HepG2 (cell line): ENCODE data around the gene TMEM150C. TPM values are rescaled to one million over a fixed set of nuclear protein-coding genes. Genes with fewer than 3 reads are reported as not detected.

Experiments used
- ATAC-seq: fragments of 200-7000 bp; cut with Tn5 transposase; 3 replicates; pipeline ENCODE4 v1.9.1; 2020; ENCODE audit warnings: mild to moderate bottlenecking, moderate library complexity
- BruUV-seq: library from RNA; stranded (reverse); fragments of 400-500 nt; replicated peaks from 2 replicates; lab custom pipeline; 2021; lab: Mats Ljungman, UMichigan
- CTCF ChIA-PET: fragments of 300-600 bp; formaldehyde crosslinking; extraction: SDS; loops from one replicate; lab custom pipeline; 2021; ENCODE audit warnings: low total read pairs, inconsistent platforms, low intra/inter-chr PET ratio; lab: Yijun Ruan, JAX
- POLR2A ChIA-PET: fragments of 350-600 bp; sonication (Branson Sonifier 250); formaldehyde crosslinking; loops from one replicate; lab custom pipeline; 2020; ENCODE audit warnings: antibody characterized with exemption, inconsistent platforms; lab: Yijun Ruan, JAX
- DNase-seq: peaks from one replicate; pipeline ENCODE4 v3.0.0-alpha.2; 2015; ENCODE audit warnings: low spot score
- FAIRE-seq: peaks from 3 replicates; lab custom pipeline; 2011; peaks lifted over from hg19 to GRCh38; lab: Jason Lieb, UNC
- H2AFZ ChIP-seq: one replicate; pipeline ENCODE4 v1.6.1; 2011; ENCODE audit warnings: low read length, inconsistent platforms
- H3K27ac ChIP-seq: fragments of 300-600 bp; 3 replicates; pipeline ENCODE4 v1.8.0; 2011; ENCODE audit warnings: mixed run types, mild to moderate bottlenecking, mixed read lengths, low read length, inconsistent platforms; ENCODE audit not compliant: insufficient read depth; ENCODE audit errors: extremely low read length
- H3K27me3 ChIP-seq, 2 experiments: fragments of 200-600 bp in 1 of 2; 2 replicates in 1 of 2; 3 replicates in 1 of 2; pipeline versions ENCODE4 v1.6.0 to v1.8.0; 2011; ENCODE audit warnings: low read length in 2 of 2, mild to moderate bottlenecking in 2 of 2, moderate library complexity in 2 of 2, inconsistent platforms in 1 of 2; ENCODE audit not compliant: insufficient read depth in 2 of 2, control insufficient read depth in 1 of 2
- H3K36me3 ChIP-seq, 2 experiments: fragments of 200-600 bp in 1 of 2; replicated peaks in 1 of 2; 2 replicates in 1 of 2; 3 replicates in 1 of 2; pipeline versions ENCODE4 v1.5.1 to v1.8.0; 2011; ENCODE audit warnings: low read length in 2 of 2, inconsistent platforms in 1 of 2; ENCODE audit not compliant: insufficient read depth in 2 of 2, control insufficient read depth in 1 of 2
- H3K4me1 ChIP-seq: 2 replicates; pipeline ENCODE4 v1.5.1; 2012; ENCODE audit warnings: low read length, inconsistent platforms; ENCODE audit not compliant: insufficient read depth
- H3K4me2 ChIP-seq: 2 replicates; pipeline ENCODE4 v1.6.0; 2011; ENCODE audit warnings: low read depth, low read length, inconsistent platforms
- H3K4me3 ChIP-seq, 3 experiments: fragments of 200-600 bp in 1 of 3; sonication (generic), shearing (Covaris generic) in 1 of 3; replicated peaks in 1 of 3; 2 replicates each; pipeline ENCODE4 v1.5.1; 2011 to 2016; ENCODE audit warnings: low read length in 3 of 3, inconsistent platforms in 2 of 3, low read depth in 2 of 3, mild to moderate bottlenecking in 2 of 3, control low read depth in 1 of 3, mixed read lengths in 1 of 3; ENCODE audit not compliant: insufficient read depth in 1 of 3
- H3K79me2 ChIP-seq: one replicate; pipeline ENCODE4 v1.6.1; 2011; ENCODE audit warnings: low read length, inconsistent platforms; ENCODE audit not compliant: insufficient read depth
- H3K9ac ChIP-seq: 2 replicates; pipeline ENCODE4 v1.6.0; 2011; ENCODE audit warnings: mild to moderate bottlenecking, low read depth, low read length, inconsistent platforms; ENCODE audit not compliant: insufficient read depth
- H3K9me3 ChIP-seq: 2 replicates; pipeline ENCODE4 v1.5.1; 2012; ENCODE audit warnings: mild to moderate bottlenecking, low read length
- H4K20me1 ChIP-seq: 2 replicates; pipeline ENCODE4 v1.6.0; 2011; ENCODE audit warnings: inconsistent platforms, mild to moderate bottlenecking, low read length, moderate library complexity; ENCODE audit not compliant: insufficient read depth
- ATF5 ChIP-seq: sonication (generic); formaldehyde crosslinking; IDR thresholded peaks from 2 replicates; pipeline ENCODE4 v1.4.0; 2020; ENCODE audit warnings: mild to moderate bottlenecking, low read depth, missing genetic modification reagents
- ISX ChIP-seq: sonication (generic); formaldehyde crosslinking; conservative IDR thresholded peaks from 2 replicates; pipeline ENCODE4 v1.5.0; 2020; ENCODE audit warnings: missing genetic modification reagents
- NCOA1 ChIP-seq: sonication (generic); formaldehyde crosslinking; IDR thresholded peaks from 2 replicates; pipeline ENCODE4 v1.9.0; 2021; ENCODE audit warnings: missing genetic modification reagents
- REL ChIP-seq: sonication (generic); formaldehyde crosslinking; conservative IDR thresholded peaks from 2 replicates; pipeline ENCODE4 v1.8.0; 2022; ENCODE audit warnings: mild to moderate bottlenecking, missing genetic modification reagents, moderate library complexity
- ZNF207 ChIP-seq: fragments of 450-650 bp; IDR thresholded peaks from 2 replicates; pipeline ENCODE4 v1.6.1; 2016; ENCODE audit warnings: antibody characterized with exemption, borderline replicate concordance
- ZNF530 ChIP-seq: sonication (generic); formaldehyde crosslinking; IDR thresholded peaks from 2 replicates; pipeline ENCODE4 v1.5.0; 2020; ENCODE audit warnings: low read depth, mild to moderate bottlenecking, missing genetic modification reagents
- ZNF674 ChIP-seq: sonication (generic); formaldehyde crosslinking; IDR thresholded peaks from 2 replicates; pipeline ENCODE4 v1.5.0; 2020; ENCODE audit warnings: low read depth, mild to moderate bottlenecking, missing genetic modification reagents
- ZNF7 ChIP-seq: IDR thresholded peaks from 2 replicates; pipeline ENCODE4 v1.6.1; 2016; ENCODE audit warnings: missing biosample characterization, missing genetic modification reagents
- ZNF761 ChIP-seq: sonication (generic); formaldehyde crosslinking; conservative IDR thresholded peaks from 2 replicates; pipeline ENCODE4 v1.4.0; 2020; ENCODE audit warnings: mild to moderate bottlenecking, missing genetic modification reagents
- ZNF768 ChIP-seq: sonication (generic); formaldehyde crosslinking; IDR thresholded peaks from 2 replicates; pipeline ENCODE4 v1.4.0; 2020; ENCODE audit warnings: missing genetic modification reagents
- WGBS: methylation state at CpG from one replicate; pipeline ENCODE4 v1.1.6; 2017; ENCODE audit warnings: low lambda C conversion rate; 5-methylcytosine and 5-hydroxymethylcytosine counted together
- in situ Hi-C: cut with HindIII; loops from 2 replicates; pipeline ENCODE4 v1.10.0; 2017; ENCODE audit warnings: low pct_unique_long_range_greater_than_20kb; ENCODE audit not compliant: extremely low pct_ligation_motif_present
- intact Hi-C: fragments of 100-400 bp; cut with micrococcal nuclease; formaldehyde crosslinking; loops from one replicate; pipeline ENCODE4 v1.10.0; 2022; ENCODE audit not compliant: unreplicated experiment
- polyA plus RNA-seq, 8 experiments: library from polyadenylated mRNA; depleted of rRNA in 3 of 8; stranded (reverse) in 7 of 8; unstranded in 1 of 8; fragments of >200 nt; fragmentation: Illumina TruSeq in 4 of 8; extraction: Trizol in 4 of 8; gene quantifications; 2 replicates each; pipeline versions ENCODE4 v1.2.1 to v1.2.3, GENCODE V29; 2011 to 2016; ENCODE audit warnings: low read depth in 4 of 8, missing spikeins in 1 of 8, mixed read lengths in 1 of 8; ENCODE audit not compliant: insufficient read depth in 1 of 8
- total RNA-seq, 5 experiments: library from RNA; depleted of rRNA; stranded (reverse); fragments of >200 nt; fragmentation: Illumina TruSeq; extraction: Trizol; gene quantifications; 2 replicates each; pipeline ENCODE4 v1.2.3, GENCODE V29; 2016; ENCODE audit warnings: low read depth in 1 of 5
- TF ChIP-seq, protein P1 (sequence below): sonication (generic); formaldehyde crosslinking; IDR thresholded peaks from 2 replicates; pipeline ENCODE4 v1.8.0; 2022; ENCODE audit warnings: missing genetic modification reagents, mild to moderate bottlenecking, inconsistent platforms, borderline replicate concordance
- TF ChIP-seq, protein P2 (sequence below): sonication (generic); formaldehyde crosslinking; IDR thresholded peaks from 2 replicates; pipeline ENCODE4 v1.5.0; 2020; ENCODE audit warnings: mild to moderate bottlenecking, missing genetic modification reagents, borderline replicate concordance
- TF ChIP-seq, protein P3 (sequence below): IDR thresholded peaks from 2 replicates; pipeline ENCODE4 v1.6.1; 2016; ENCODE audit warnings: missing biosample characterization, missing genetic modification reagents, low read depth

TMEM150C gene
- total and polyA plus RNA-seq, 2 of the 13 experiments (the other 11 are each of a cell fraction or from before 2014, with no cell fraction given) = 0.33 to 0.42 TPM

GRCh38 chr4:82523179-82523578 lies 38.6 kb downstream of the TMEM150C start:
- Histone ChIP-seq H3K4me3 (no peak overlapping the region), H4K20me1 (no peaks in the 10 kb centered on the region), H3K4me1 (peaks cover 37% of the 10 kb centered on the region), H3K79me2 (no peaks in the 10 kb centered on the region), H3K27me3 (no peaks in the 10 kb centered on the region; a peak in 1 of 5 replicates), H3K9ac (no peak overlapping the region), H2AFZ (no peak overlapping the region), H3K36me3 (no peaks in the 10 kb centered on the region), H3K9me3 (no peaks in the 10 kb centered on the region), H3K27ac (no peak overlapping the region), H3K4me2 (no peak overlapping the region)
- in situ Hi-C loops (no loop called here), intact Hi-C loops (no loop called here)
- DNase-seq (no peak), ATAC-seq (no peak), FAIRE-seq (no peak)
- no TSS peak for BruUV-seq
- ChIA-PET POLR2A (no interaction called here), CTCF (no interaction called here)
- WGBS = 78% methylated on average over 7 of the region's 9 CpGs
- TF ChIP-seq NCOA1 (CRISPR knock-in tag) (no peak), ZNF530 (no peak), REL (CRISPR knock-in tag) (no peak), ZNF768 (CRISPR knock-in tag) (no peak), ATF5 (no peak), ISX (no peak), ZNF761 (CRISPR knock-in tag) (no peak), ZNF207 (no peak), ZNF7 (no peak), ZNF674 (CRISPR knock-in tag) (no peak)
- TF ChIP-seq, protein P1, sequence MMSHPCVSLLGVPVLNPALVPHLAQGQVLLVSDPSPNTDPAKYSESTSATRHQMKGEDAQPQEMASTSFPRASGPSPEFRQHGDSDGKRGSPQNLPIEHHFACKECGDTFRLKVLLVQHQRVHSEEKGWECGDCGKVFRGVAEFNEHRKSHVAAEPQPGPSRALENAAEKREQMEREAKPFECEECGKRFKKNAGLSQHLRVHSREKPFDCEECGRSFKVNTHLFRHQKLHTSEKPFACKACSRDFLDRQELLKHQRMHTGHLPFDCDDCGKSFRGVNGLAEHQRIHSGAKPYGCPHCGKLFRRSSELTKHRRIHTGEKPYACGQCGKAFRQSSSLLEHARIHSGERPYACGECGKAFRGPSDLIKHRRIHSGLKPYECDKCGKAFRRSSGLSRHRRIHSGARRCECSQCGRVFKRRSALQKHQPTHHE (CRISPR knock-in tag) = no peak
- TF ChIP-seq, protein P2, sequence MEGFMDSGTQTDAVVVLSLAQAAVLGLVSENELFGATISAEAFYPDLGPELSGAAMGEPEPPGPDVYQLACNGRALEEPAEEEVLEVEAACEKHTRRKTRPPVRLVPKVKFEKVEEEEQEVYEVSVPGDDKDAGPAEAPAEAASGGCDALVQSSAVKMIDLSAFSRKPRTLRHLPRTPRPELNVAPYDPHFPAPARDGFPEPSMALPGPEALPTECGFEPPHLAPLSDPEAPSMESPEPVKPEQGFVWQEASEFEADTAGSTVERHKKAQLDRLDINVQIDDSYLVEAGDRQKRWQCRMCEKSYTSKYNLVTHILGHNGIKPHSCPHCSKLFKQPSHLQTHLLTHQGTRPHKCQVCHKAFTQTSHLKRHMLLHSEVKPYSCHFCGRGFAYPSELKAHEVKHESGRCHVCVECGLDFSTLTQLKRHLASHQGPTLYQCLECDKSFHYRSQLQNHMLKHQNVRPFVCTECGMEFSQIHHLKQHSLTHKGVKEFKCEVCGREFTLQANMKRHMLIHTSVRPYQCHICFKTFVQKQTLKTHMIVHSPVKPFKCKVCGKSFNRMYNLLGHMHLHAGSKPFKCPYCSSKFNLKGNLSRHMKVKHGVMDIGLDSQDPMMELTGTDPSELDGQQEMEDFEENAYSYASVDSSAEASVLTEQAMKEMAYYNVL (CRISPR knock-in tag) = no peak
- TF ChIP-seq, protein P3, sequence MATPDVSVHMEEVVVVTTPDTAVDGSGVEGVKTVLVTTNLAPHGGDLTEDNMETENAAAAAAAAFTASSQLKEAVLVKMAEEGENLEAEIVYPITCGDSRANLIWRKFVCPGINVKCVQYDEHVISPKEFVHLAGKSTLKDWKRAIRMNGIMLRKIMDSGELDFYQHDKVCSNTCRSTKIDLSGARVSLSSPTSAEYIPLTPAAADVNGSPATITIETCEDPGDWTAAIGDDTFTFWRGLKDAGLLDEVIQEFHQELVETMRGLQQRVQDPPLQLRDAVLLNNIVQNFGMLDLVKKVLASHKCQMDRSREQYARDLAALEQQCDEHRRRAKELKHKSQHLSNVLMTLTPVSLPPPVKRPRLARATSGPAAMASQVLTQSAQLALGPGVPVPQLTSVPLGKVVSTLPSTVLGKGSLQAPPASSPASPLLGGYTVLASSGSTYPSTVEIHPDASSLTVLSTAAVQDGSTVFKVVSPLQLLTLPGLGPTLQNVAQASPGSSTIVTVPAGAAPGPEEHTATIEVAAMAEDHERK (CRISPR knock-in tag) = no peak
